Activated CD8-positive, alpha-beta T cell treated with anti-CD3 and anti-CD28 coated beads for 36 hours (primary cell): Measurements from ENCODE around the gene TCEA2. TPM values are rescaled to one million over a fixed set of nuclear protein-coding genes. Genes with fewer than 3 reads are reported as not detected.

ENCODE experiments used
- ATAC-seq: fragments of 200-7000 bp; cut with Tn5 transposase; one replicate; pipeline ENCODE4 v1.10.0; 2021; ENCODE audit warnings: mild to moderate bottlenecking, moderate library complexity
- CTCF ChIA-PET: fragments of 350-600 bp; sonication (Branson Sonifier 250); formaldehyde crosslinking; loops from one replicate; lab custom pipeline; 2021; ENCODE audit warnings: antibody characterized with exemption; lab: Charles Lee
- POLR2A ChIA-PET: fragments of 350-600 bp; sonication (Branson Sonifier 250); formaldehyde crosslinking; loops from one replicate; lab custom pipeline; 2021; ENCODE audit warnings: antibody characterized with exemption; lab: Charles Lee
- DNase-seq: peaks from one replicate; pipeline ENCODE4 v3.0.0-alpha.2; 2020
- H3K27ac Mint-ChIP-seq: one replicate; pipeline ENCODE4 v1.8.0; 2021; ENCODE audit warnings: mild to moderate bottlenecking, mixed read lengths
- H3K27me3 Mint-ChIP-seq: one replicate; pipeline ENCODE4 v1.8.0; 2021; ENCODE audit warnings: mixed read lengths
- H3K36me3 Mint-ChIP-seq: one replicate; pipeline ENCODE4 v1.8.0; 2021; ENCODE audit warnings: low read depth, mixed read lengths
- H3K4me1 Mint-ChIP-seq: one replicate; pipeline ENCODE4 v1.8.0; 2021; ENCODE audit warnings: low read depth, mixed read lengths
- H3K4me3 Mint-ChIP-seq: one replicate; pipeline ENCODE4 v1.8.0; 2021; ENCODE audit warnings: mild to moderate bottlenecking, moderate library complexity, mixed read lengths
- H3K9me3 Mint-ChIP-seq: one replicate; pipeline ENCODE4 v1.8.0; 2021; ENCODE audit warnings: mixed read lengths
- intact Hi-C: fragments of 100-400 bp; cut with micrococcal nuclease; formaldehyde crosslinking; loops from one replicate; pipeline ENCODE4 v1.10.0; 2022
- total RNA-seq, 2 experiments: library from RNA; stranded (reverse); gene quantifications; one replicate each; pipeline ENCODE4 v1.2.3, GENCODE V29; 2021
- TF ChIP-seq, protein P1 (sequence below): fragments of 200-600 bp; IDR thresholded peaks from one replicate; pipeline ENCODE4 v1.8.0; 2022; ENCODE audit warnings: antibody characterized with exemption, mild to moderate bottlenecking

The TCEA2 gene
- total RNA-seq, 2 experiments from 2014 or later = 30.0 to 33.0 TPM

- no peak overlapping the region for H3K4me3 Mint-ChIP-seq
- peaks cover 14% of the 10 kb centered on the region for H3K27me3 Mint-ChIP-seq
- H3K4me1 Mint-ChIP-seq = peaks cover 16% of the 10 kb centered on the region
- ChIA-PET POLR2A (no interaction called here), CTCF (interaction anchor here (0.7 to 5.1 kb wide), 3 partner anchors 10 to 21 kb away, joined by 3 to 30 read pairs (median 3); no protein-coding TSS in a partner anchor)
- intact Hi-C loops = no loop called here
- H3K9me3 Mint-ChIP-seq = peaks cover 2% of the 10 kb centered on the region
- DNase-seq (peak; percentile 46), ATAC-seq (peak; percentile 63)
- H3K27ac Mint-ChIP-seq = no peak overlapping the region
- TF ChIP-seq, protein P1, sequence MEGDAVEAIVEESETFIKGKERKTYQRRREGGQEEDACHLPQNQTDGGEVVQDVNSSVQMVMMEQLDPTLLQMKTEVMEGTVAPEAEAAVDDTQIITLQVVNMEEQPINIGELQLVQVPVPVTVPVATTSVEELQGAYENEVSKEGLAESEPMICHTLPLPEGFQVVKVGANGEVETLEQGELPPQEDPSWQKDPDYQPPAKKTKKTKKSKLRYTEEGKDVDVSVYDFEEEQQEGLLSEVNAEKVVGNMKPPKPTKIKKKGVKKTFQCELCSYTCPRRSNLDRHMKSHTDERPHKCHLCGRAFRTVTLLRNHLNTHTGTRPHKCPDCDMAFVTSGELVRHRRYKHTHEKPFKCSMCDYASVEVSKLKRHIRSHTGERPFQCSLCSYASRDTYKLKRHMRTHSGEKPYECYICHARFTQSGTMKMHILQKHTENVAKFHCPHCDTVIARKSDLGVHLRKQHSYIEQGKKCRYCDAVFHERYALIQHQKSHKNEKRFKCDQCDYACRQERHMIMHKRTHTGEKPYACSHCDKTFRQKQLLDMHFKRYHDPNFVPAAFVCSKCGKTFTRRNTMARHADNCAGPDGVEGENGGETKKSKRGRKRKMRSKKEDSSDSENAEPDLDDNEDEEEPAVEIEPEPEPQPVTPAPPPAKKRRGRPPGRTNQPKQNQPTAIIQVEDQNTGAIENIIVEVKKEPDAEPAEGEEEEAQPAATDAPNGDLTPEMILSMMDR = no peak
- H3K36me3 Mint-ChIP-seq = peaks cover 2% of the 10 kb centered on the region
Measured at GRCh38 chr20:64099880-64100565, 37.0 kb downstream of the TCEA2 start.

DNA sequence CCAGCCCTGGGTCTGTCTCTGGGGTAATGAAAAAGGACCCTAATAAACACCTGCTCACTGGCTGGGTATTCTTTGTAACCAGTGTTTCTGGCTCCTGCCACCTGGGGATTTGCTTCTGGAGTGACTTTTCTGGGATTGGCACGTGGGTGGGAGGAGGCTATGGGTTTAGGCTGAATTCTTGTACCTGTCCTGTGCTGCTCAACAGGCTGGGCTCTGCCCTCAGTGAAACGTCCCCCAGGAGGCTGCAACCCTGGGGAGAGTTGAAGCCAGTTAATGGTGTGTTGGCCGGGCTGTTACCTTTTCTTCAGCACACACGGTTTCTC is 37.5 kb downstream of the TCEA2 start:
- H3K9me3 Mint-ChIP-seq = peaks cover 2% of the 10 kb centered on the region
- H3K36me3 Mint-ChIP-seq = peaks cover 2% of the 10 kb centered on the region
- TF ChIP-seq, protein P1 = no peak
- peaks cover 16% of the 10 kb centered on the region for H3K4me1 Mint-ChIP-seq
- DNase-seq (no peak), ATAC-seq (no peak)
- peaks cover 14% of the 10 kb centered on the region for H3K27me3 Mint-ChIP-seq
- ChIA-PET CTCF (interaction anchor here (1.6 to 5.1 kb wide), 2 partner anchors 17 to 20 kb away, joined by 3 to 30 read pairs; no protein-coding TSS in a partner anchor), POLR2A (no interaction called here)
- H3K4me3 Mint-ChIP-seq = no peak overlapping the region
- H3K27ac Mint-ChIP-seq = no peak overlapping the region
- intact Hi-C loops = no loop called here

DNA sequence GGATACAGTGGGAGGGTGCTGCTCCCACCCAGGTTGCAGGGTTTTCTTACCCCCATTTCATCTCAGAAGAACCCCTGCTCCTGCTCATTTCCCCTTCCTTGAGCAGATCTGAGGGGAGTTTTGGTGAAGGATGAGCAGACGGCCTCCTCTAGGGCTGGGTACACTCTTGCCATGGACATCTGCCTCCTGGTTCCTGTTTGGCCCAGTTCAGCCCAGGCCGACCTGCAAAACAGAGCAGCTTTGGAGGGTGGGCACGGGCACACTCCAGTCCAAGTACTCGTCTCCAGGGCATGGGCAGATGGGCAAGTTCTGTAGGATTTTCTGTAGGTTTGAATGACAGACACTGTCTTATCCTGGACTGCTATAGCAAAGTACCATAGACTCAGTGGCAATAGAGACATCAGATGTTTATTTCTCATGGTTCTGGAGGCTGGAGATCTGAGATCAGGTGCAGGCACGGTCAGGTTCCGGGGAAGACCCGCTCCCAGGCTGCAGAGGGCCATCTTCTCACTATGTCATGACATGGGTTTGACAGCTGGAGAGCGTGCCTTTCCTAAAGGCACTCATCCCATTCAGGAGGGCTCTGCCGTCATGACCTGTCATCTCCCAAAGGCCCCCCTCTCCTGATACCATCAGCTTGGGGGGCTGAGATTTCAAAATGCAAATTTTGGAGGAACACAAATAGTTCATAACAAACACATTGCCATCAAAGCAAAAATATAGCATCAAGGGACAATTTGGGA is 38.1 kb downstream of the TCEA2 start:
- POLR2A ChIA-PET = interaction anchor here (0.6 kb wide), 1 partner anchor 176 kb away, joined by 3 read pairs; no protein-coding TSS in a partner anchor
- Mint-ChIP-seq H3K4me3 (peak overlapping the region; percentile 24), H3K36me3 (peaks cover 2% of the 10 kb centered on the region), H3K27ac (no peak overlapping the region), H3K27me3 (peaks cover 14% of the 10 kb centered on the region), H3K9me3 (peaks cover 2% of the 10 kb centered on the region), H3K4me1 (peaks cover 16% of the 10 kb centered on the region)
- CTCF ChIA-PET = interaction anchor here (0.7 to 5.1 kb wide), 6 partner anchors 8 to 20 kb away, joined by 3 to 30 read pairs (median 3); partner anchors contain the start of gene LKAAEAR1
- intact Hi-C loops = no loop called here
- TF ChIP-seq, protein P1 = no peak
- DNase-seq (peak; percentile 0), ATAC-seq (no peak)

DNA sequence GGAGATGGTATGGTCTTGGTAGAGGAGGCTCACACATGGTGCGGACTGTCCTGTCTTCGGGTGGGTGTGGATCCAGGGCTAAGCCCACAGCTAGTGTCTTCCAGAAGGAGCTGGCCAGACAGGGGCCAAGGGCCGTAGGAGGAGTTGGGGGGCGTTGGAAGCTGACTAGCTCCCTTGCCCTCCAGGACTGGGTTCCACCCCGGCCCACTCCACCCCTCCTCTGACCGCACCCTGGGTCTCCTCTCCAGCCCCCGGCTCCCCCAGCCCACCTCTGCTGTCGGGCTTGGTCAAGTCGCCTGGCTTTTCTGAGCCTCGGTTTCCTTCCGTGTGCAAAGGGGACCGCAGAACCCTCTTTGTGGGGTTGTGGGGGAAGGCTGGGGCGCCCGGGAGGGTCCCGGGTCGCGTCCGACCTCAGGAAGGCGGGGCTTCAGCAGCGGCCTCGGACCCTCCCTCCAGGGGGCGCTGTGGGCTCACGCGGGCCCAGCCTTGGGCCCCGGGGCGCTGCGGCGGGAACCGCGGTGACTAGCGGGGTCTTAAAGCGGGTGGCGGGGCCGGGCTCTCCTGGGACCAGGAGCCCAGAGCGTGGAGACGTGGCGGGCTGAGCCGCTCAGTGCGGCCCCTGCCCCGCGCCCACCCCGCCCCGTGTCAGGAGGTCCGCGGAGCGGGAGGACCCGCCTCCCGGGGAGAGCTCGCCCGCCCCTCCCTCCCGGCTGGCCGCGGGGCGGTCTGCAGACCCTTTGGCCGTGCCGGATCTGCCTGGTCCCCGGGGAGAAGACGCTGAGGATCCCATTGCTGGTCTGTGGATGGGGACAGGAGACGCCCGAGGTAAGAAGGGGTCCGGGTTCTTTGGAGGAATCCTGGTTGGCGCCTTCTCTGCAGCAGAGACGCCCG is 39.0 kb downstream of the TCEA2 start:
- ChIA-PET CTCF (interaction anchor here (0.6 to 5.1 kb wide), 10 partner anchors 9 to 157 kb away, joined by 3 to 30 read pairs (median 3); partner anchors contain the start of genes LKAAEAR1 and OPRL1), POLR2A (interaction anchor here (0.7 kb wide), 1 partner anchor 18 kb away, joined by 3 read pairs; no protein-coding TSS in a partner anchor)
- ATAC-seq (peak; percentile 82), DNase-seq (peak; percentile 79)
- intact Hi-C loops = no loop called here
- Mint-ChIP-seq H3K36me3 (no peaks in the 10 kb centered on the region), H3K4me1 (peaks cover 16% of the 10 kb centered on the region), H3K27me3 (peaks cover 14% of the 10 kb centered on the region), H3K27ac (no peak overlapping the region), H3K9me3 (no peaks in the 10 kb centered on the region), H3K4me3 (peak overlapping the region; percentile 46)
- TF ChIP-seq, protein P1 = peak; percentile 98
